Measurements from ENCODE around the gene CST8.

CST8 gene

DNA sequence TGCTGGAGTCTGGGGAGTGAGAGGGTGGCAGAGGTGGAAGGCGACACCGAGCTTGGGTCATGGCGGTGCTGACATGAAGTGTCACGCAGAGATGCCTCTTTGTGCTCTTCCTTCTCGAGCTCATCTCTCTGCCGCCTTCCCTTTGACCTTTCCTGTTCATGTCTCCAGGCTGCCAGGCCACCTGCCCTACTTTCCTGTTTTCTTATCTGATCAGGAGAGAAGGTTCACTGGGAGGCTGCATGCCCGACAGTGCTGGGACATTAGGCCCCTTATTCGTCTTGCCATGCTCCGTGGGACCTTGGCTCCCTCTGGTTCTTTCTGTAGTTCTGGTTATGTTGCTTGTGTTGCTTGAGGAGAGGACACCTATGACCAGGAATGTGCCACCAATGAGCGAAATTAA, 33.2 kb downstream of the CST8 start:
- Histone ChIP-seq H3K4me3 (ENCODE audit: low read length) (no peak overlapping the region), H3K27me3 (replicated peaks; ENCODE audit: control insufficient read depth, insufficient read depth, low read length) (peaks cover 4% of the 10 kb centered on the region), H3K4me1 (ENCODE audit: control insufficient read depth, insufficient read depth, low read length) (no peaks in the 10 kb centered on the region), H3K9ac (ENCODE audit: low read length) (no peak overlapping the region), H3K9me3 (ENCODE audit: control insufficient read depth, low read length) (peaks cover 16% of the 10 kb centered on the region), H3K36me3 (ENCODE audit: control insufficient read depth, insufficient read depth, low read length, severe bottlenecking) (no peaks in the 10 kb centered on the region)
- no peak for DNase-seq (ENCODE audit: low read depth)

GRCh38 chr20:23526850-23527249, 35.9 kb downstream of the CST8 start:
- H3K27me3 ChIP-seq (replicated peaks; ENCODE audit: control insufficient read depth, insufficient read depth, low read length), result peaks cover 2% of the 10 kb centered on the region
- no peaks in the 10 kb centered on the region for H3K36me3 ChIP-seq (ENCODE audit: control insufficient read depth, insufficient read depth, low read length, severe bottlenecking)
- no peak overlapping the region for H3K9ac ChIP-seq (ENCODE audit: low read length)
- H3K4me3 ChIP-seq (ENCODE audit: low read length), result no peak overlapping the region
- H3K9me3 ChIP-seq (ENCODE audit: control insufficient read depth, low read length), result peaks cover 27% of the 10 kb centered on the region
- no peaks in the 10 kb centered on the region for H3K4me1 ChIP-seq (ENCODE audit: control insufficient read depth, insufficient read depth, low read length)
- no peak for DNase-seq (ENCODE audit: low read depth)

DNA sequence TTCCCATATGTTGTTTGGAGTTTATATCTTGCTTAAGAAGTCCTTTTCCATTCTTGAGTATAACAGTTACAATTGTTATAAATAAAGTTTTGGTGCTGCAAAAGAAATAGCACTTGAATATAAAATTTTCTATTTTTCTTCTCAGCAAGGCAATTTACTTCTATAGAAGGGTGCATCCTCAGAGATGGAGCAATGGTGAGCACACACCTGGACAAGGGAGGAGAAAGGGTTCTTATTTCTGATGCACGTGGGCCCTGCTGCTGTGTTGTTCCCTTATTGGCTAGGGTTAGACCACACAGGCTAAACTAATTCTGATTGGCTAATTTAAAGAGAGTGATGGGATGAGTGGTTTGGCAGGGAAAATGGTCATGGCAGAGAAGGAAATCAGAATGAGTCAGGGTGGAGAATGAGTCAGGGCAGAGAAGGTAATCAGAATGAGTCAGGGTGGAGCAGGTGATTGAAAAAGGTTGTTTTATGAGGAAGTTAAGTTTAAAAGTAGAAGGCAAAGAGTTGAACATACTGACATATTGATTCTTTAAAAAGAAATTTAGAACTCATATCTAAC, 38.0 kb downstream of the CST8 start:
- DNase-seq (ENCODE audit: low read depth), result no peak
- peaks cover 27% of the 10 kb centered on the region for H3K9me3 ChIP-seq (ENCODE audit: control insufficient read depth, low read length)
- no peak overlapping the region for H3K9ac ChIP-seq (ENCODE audit: low read length)
- no peaks in the 10 kb centered on the region for H3K4me1 ChIP-seq (ENCODE audit: control insufficient read depth, insufficient read depth, low read length)
- no peak overlapping the region for H3K4me3 ChIP-seq (ENCODE audit: low read length)
- H3K36me3 ChIP-seq (ENCODE audit: control insufficient read depth, insufficient read depth, low read length, severe bottlenecking), result no peaks in the 10 kb centered on the region
- H3K27me3 ChIP-seq (replicated peaks; ENCODE audit: control insufficient read depth, insufficient read depth, low read length), result no peaks in the 10 kb centered on the region

GRCh38 chr20:23530937-23531567, 40.1 kb downstream of the CST8 start:
- H3K27me3 ChIP-seq (replicated peaks; ENCODE audit: control insufficient read depth, insufficient read depth, low read length), result no peaks in the 10 kb centered on the region
- no peak overlapping the region for H3K9ac ChIP-seq (ENCODE audit: low read length)
- no peaks in the 10 kb centered on the region for H3K4me1 ChIP-seq (ENCODE audit: control insufficient read depth, insufficient read depth, low read length)
- no peak for DNase-seq (ENCODE audit: low read depth)
- H3K9me3 ChIP-seq (ENCODE audit: control insufficient read depth, low read length), result peaks cover 27% of the 10 kb centered on the region
- no peak overlapping the region for H3K4me3 ChIP-seq (ENCODE audit: low read length)
- H3K36me3 ChIP-seq (ENCODE audit: control insufficient read depth, insufficient read depth, low read length, severe bottlenecking), result no peaks in the 10 kb centered on the region

DNA sequence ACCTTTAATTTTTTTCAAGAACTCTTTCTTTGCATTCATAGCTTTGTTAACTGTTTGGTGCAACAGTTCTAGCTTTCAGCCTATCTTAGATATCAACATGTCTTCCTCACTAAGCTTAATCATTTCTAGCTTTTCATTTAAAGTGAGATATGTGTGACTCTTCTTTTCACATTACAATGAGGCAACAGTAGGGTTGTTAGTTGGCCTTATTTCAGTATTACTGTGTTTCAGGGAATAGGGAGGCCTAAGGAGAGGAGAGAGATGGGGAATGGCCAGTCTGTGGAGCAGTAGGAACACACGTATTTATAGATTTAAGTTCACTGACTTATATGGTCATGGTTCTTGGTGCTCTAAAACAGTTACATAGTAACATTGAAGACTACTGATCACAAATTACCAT, 41.6 kb downstream of the CST8 start:
- no peak for DNase-seq (ENCODE audit: low read depth)
- no peaks in the 10 kb centered on the region for H3K36me3 ChIP-seq (ENCODE audit: control insufficient read depth, insufficient read depth, low read length, severe bottlenecking)
- H3K9me3 ChIP-seq (ENCODE audit: control insufficient read depth, low read length), result peaks cover 24% of the 10 kb centered on the region
- no peak overlapping the region for H3K9ac ChIP-seq (ENCODE audit: low read length)
- H3K27me3 ChIP-seq (replicated peaks; ENCODE audit: control insufficient read depth, insufficient read depth, low read length), result no peaks in the 10 kb centered on the region
- no peak overlapping the region for H3K4me3 ChIP-seq (ENCODE audit: low read length)
- H3K4me1 ChIP-seq (ENCODE audit: control insufficient read depth, insufficient read depth, low read length), result no peaks in the 10 kb centered on the region

GRCh38 chr20:23533161-23533560, 42.2 kb downstream of the CST8 start:
- peaks cover 20% of the 10 kb centered on the region for H3K9me3 ChIP-seq (ENCODE audit: control insufficient read depth, low read length)
- no peak for DNase-seq (ENCODE audit: low read depth)
- H3K36me3 ChIP-seq (ENCODE audit: control insufficient read depth, insufficient read depth, low read length, severe bottlenecking), result no peaks in the 10 kb centered on the region
- no peak overlapping the region for H3K9ac ChIP-seq (ENCODE audit: low read length)
- H3K4me3 ChIP-seq (ENCODE audit: low read length), result no peak overlapping the region
- H3K27me3 ChIP-seq (replicated peaks; ENCODE audit: control insufficient read depth, insufficient read depth, low read length), result no peaks in the 10 kb centered on the region
- H3K4me1 ChIP-seq (ENCODE audit: control insufficient read depth, insufficient read depth, low read length), result no peaks in the 10 kb centered on the region

- Histone ChIP-seq H3K27me3 (replicated peaks; ENCODE audit: control insufficient read depth, insufficient read depth, low read length) (no peaks in the 10 kb centered on the region), H3K36me3 (ENCODE audit: control insufficient read depth, insufficient read depth, low read length, severe bottlenecking) (no peaks in the 10 kb centered on the region), H3K4me1 (ENCODE audit: control insufficient read depth, insufficient read depth, low read length) (no peaks in the 10 kb centered on the region), H3K4me3 (ENCODE audit: low read length) (no peak overlapping the region), H3K9me3 (ENCODE audit: control insufficient read depth, low read length) (peaks cover 5% of the 10 kb centered on the region), H3K9ac (ENCODE audit: low read length) (no peak overlapping the region)
- DNase-seq (ENCODE audit: low read depth), result no peak
These were observed 44.1 kb downstream of the CST8 start for GRCh38 chr20:23534801-23535593.

- DNase-seq (ENCODE audit: low read depth), result no peak
These were observed 45.5 kb downstream of the CST8 start for GRCh38 chr20:23536328-23536974.

GRCh38 chr20:23537030-23537429, 46.1 kb downstream of the CST8 start:
- Histone ChIP-seq H3K36me3 (ENCODE audit: control insufficient read depth, insufficient read depth, low read length, severe bottlenecking) (no peaks in the 10 kb centered on the region), H3K9me3 (ENCODE audit: control insufficient read depth, low read length) (no peaks in the 10 kb centered on the region), H3K9ac (ENCODE audit: low read length) (no peak overlapping the region), H3K4me3 (ENCODE audit: low read length) (no peak overlapping the region), H3K27me3 (replicated peaks; ENCODE audit: control insufficient read depth, insufficient read depth, low read length) (no peaks in the 10 kb centered on the region), H3K4me1 (ENCODE audit: control insufficient read depth, insufficient read depth, low read length) (no peaks in the 10 kb centered on the region)
- DNase-seq (ENCODE audit: low read depth), result no peak

More at GRCh38 chr20:23536328-23536974, 45.5 kb downstream of the CST8 start:
- Histone ChIP-seq H3K4me1 (ENCODE audit: control insufficient read depth, insufficient read depth, low read length) (no peaks in the 10 kb centered on the region), H3K9ac (ENCODE audit: low read length) (no peak overlapping the region), H3K4me3 (ENCODE audit: low read length) (no peak overlapping the region), H3K27me3 (replicated peaks; ENCODE audit: control insufficient read depth, insufficient read depth, low read length) (no peaks in the 10 kb centered on the region), H3K9me3 (ENCODE audit: control insufficient read depth, low read length) (no peaks in the 10 kb centered on the region), H3K36me3 (ENCODE audit: control insufficient read depth, insufficient read depth, low read length, severe bottlenecking) (no peaks in the 10 kb centered on the region)

DNA sequence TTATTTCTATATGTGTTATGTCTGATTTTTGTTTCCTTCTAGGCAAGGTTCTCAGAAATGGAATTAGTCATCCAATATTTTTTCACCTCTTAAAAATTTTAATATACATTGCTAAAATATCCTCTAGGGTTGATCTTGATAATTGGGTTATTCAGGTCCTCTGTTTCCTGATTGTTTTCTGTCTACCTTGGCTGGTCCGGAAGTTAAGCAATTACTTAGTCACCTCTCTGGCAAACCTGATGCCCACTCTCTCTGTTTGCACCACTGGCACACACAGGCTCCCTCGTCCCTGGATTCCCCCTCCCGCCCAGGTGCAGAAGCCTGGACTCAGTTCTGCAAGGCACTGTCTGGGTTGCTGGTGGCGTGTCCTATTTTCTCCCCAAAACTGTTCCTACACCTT, 49.7 kb downstream of the CST8 start:
- peaks cover 3% of the 10 kb centered on the region for H3K27me3 ChIP-seq (replicated peaks; ENCODE audit: control insufficient read depth, insufficient read depth, low read length)
- no peak for DNase-seq (ENCODE audit: low read depth)
- H3K36me3 ChIP-seq (ENCODE audit: control insufficient read depth, insufficient read depth, low read length, severe bottlenecking), result no peaks in the 10 kb centered on the region
- no peak overlapping the region for H3K4me3 ChIP-seq (ENCODE audit: low read length)
- no peak overlapping the region for H3K9ac ChIP-seq (ENCODE audit: low read length)
- H3K9me3 ChIP-seq (ENCODE audit: control insufficient read depth, low read length), result peaks cover 8% of the 10 kb centered on the region
- H3K4me1 ChIP-seq (ENCODE audit: control insufficient read depth, insufficient read depth, low read length), result no peaks in the 10 kb centered on the region

DNA sequence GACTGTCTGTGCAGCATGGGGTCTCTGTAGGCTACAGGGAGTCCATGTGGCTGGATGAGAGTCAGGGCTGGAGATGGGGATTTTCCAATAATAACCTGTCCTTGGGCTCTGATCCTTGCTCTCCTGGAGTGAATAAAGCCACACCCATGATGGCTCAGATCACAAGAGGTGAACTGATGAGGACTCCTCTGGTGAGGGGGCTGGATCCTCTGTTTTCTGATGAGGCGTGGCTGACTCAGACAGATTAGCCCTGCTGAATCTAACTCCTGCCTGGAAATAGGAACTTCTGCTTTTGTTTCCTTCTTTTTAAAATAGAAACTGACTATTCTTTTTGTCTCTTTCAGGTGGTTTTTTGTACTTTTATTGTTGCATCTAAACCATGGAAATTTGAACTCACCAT, 50.4 kb downstream of the CST8 start:
- Histone ChIP-seq H3K27me3 (replicated peaks; ENCODE audit: control insufficient read depth, insufficient read depth, low read length) (peaks cover 8% of the 10 kb centered on the region), H3K9me3 (ENCODE audit: control insufficient read depth, low read length) (peaks cover 8% of the 10 kb centered on the region)
- no peak for DNase-seq (ENCODE audit: low read depth)

More for the DNA sequence above, 50.4 kb downstream of the CST8 start:
- Histone ChIP-seq H3K36me3 (ENCODE audit: control insufficient read depth, insufficient read depth, low read length, severe bottlenecking) (no peaks in the 10 kb centered on the region), H3K9ac (ENCODE audit: low read length) (no peak overlapping the region), H3K4me3 (ENCODE audit: low read length) (no peak overlapping the region), H3K4me1 (ENCODE audit: control insufficient read depth, insufficient read depth, low read length) (no peaks in the 10 kb centered on the region)
